Measurements from ENCODE around the gene EXOC4.

Gene EXOC4

DNA sequence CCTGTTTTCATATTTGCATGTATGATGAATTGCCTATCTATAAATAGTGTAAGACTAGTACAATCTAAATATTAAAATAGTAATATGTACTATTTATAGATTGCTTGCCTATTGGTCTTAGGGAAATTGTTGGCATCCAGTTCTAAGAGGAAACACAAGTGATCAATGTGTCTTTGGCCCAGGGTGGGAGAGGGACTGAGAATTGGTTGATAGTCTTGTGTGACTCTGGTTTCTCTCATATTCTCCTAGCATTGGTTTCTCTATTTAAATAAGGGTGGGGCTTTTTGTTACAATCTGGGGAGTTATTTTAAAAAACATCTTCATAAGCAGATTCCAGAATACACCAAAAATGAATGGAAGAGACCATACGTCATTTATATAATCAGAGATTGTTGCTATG, 250.1 kb downstream of the EXOC4 start:
- Histone ChIP-seq H3K27me3 (replicated peaks in 2 of 5; ENCODE audit: control insufficient read depth in 4 of 5, insufficient read depth in 5 of 5, low read length in 4 of 5) (no peaks in the 10 kb centered on the region), H3K36me3 (ENCODE audit: control insufficient read depth in 4 of 4, insufficient read depth in 4 of 4, low read length in 3 of 4) (no peaks in the 10 kb centered on the region), H3K4me1 (ENCODE audit: control extremely low read depth in 1 of 4, control insufficient read depth in 4 of 4, insufficient read depth in 4 of 4, low read length in 3 of 4) (no peaks in the 10 kb centered on the region), H3K27ac (ENCODE audit: insufficient read depth in 1 of 2, low read depth in 1 of 2, low read length in 2 of 2, poor library complexity in 1 of 2, severe bottlenecking in 2 of 2) (no peak overlapping the region), H3K9me3 (ENCODE audit: control extremely low read depth in 1 of 5, control insufficient read depth in 4 of 5, insufficient read depth in 2 of 5, low read depth in 1 of 5, low read length in 4 of 5) (no peaks in the 10 kb centered on the region), H3K4me3 (ENCODE audit: control insufficient read depth in 1 of 7, extremely low read depth in 1 of 7, insufficient read depth in 4 of 7, low read depth in 2 of 7, low read length in 6 of 7) (no peak overlapping the region)
- POLR2A ChIA-PET: no interaction called here
- no peak for DNase-seq
- CTCF ChIA-PET: no interaction called here
- 100% methylated on average over 1 of the region's 1 CpG for WGBS (ENCODE audit: insufficient coverage)

DNA sequence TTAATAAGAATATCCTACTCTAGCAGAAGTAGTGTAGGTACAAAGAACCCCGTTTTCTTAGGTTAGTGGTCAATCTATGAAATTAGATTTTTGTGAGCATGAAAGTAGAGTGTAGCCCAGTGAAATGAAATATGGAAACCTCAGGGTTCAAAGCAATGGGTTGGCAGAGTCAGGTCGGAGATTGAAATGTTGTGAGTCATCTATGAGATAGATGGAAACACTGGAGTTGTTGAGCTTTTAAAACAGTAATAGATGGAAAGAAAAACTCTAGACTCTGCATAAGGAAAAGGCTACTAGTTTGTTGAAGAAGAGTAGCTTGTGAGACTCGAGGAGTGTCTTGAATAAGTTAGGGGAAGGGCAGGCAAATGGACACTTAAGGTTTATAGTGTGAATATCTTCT, 251.9 kb downstream of the EXOC4 start:
- no peak overlapping the region for H3K4me3 ChIP-seq (ENCODE audit: control insufficient read depth in 1 of 7, extremely low read depth in 1 of 7, insufficient read depth in 4 of 7, low read depth in 2 of 7, low read length in 6 of 7)
- H3K36me3 ChIP-seq (ENCODE audit: control insufficient read depth in 4 of 4, insufficient read depth in 4 of 4, low read length in 3 of 4): no peaks in the 10 kb centered on the region
- POLR2A ChIA-PET: no interaction called here
- no peaks in the 10 kb centered on the region for H3K4me1 ChIP-seq (ENCODE audit: control extremely low read depth in 1 of 4, control insufficient read depth in 4 of 4, insufficient read depth in 4 of 4, low read length in 3 of 4)
- CTCF ChIA-PET: interaction anchor here (0.8 kb wide), 1 partner anchor 60 kb away, joined by 3 read pairs; no protein-coding TSS in a partner anchor
- 100% methylated on average over 2 of the region's 3 CpGs for WGBS (ENCODE audit: insufficient coverage)
- H3K27me3 ChIP-seq (replicated peaks in 2 of 5; ENCODE audit: control insufficient read depth in 4 of 5, insufficient read depth in 5 of 5, low read length in 4 of 5): no peaks in the 10 kb centered on the region
- H3K27ac ChIP-seq (ENCODE audit: insufficient read depth in 1 of 2, low read depth in 1 of 2, low read length in 2 of 2, poor library complexity in 1 of 2, severe bottlenecking in 2 of 2): no peak overlapping the region
- no peak for DNase-seq
- H3K9me3 ChIP-seq (ENCODE audit: control extremely low read depth in 1 of 5, control insufficient read depth in 4 of 5, insufficient read depth in 2 of 5, low read depth in 1 of 5, low read length in 4 of 5): no peaks in the 10 kb centered on the region

DNA sequence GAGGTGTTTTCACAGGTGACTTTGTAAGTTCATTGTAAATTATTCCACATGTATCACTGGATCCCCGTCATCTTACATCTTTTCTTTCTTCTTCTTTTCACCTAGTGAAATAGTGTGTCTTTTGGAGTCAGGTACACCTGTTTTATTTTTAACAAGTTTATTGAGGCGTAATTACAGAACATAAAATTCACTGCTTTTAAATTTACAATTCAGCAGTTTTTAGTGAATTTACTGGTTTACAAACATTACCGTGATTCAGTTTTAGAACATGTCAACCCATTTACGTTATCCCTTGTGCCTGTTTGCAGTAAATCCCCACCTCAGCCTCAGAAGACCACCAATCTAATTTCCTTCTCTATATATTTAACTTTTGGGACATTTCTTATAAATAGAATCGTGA, 256.9 kb downstream of the EXOC4 start:
- DNase-seq: no peak
- ChIA-PET POLR2A (no interaction called here), CTCF (no interaction called here)
- peaks cover 0 to 6% (median 0%) of the 10 kb centered on the region in 4 experiments for H3K36me3 ChIP-seq (ENCODE audit: control insufficient read depth in 4 of 4, insufficient read depth in 4 of 4, low read length in 3 of 4)
- H3K4me1 ChIP-seq (ENCODE audit: control extremely low read depth in 1 of 4, control insufficient read depth in 4 of 4, insufficient read depth in 4 of 4, low read length in 3 of 4): no peaks in the 10 kb centered on the region
- H3K9me3 ChIP-seq (ENCODE audit: control extremely low read depth in 1 of 5, control insufficient read depth in 4 of 5, insufficient read depth in 2 of 5, low read depth in 1 of 5, low read length in 4 of 5): peaks cover 0 to 7% (median 0%) of the 10 kb centered on the region in 5 experiments
- no peaks in the 10 kb centered on the region for H3K27me3 ChIP-seq (replicated peaks in 2 of 5; ENCODE audit: control insufficient read depth in 4 of 5, insufficient read depth in 5 of 5, low read length in 4 of 5)
- H3K4me3 ChIP-seq (ENCODE audit: control insufficient read depth in 1 of 7, extremely low read depth in 1 of 7, insufficient read depth in 4 of 7, low read depth in 2 of 7, low read length in 6 of 7): no peak overlapping the region
- H3K27ac ChIP-seq (ENCODE audit: insufficient read depth in 1 of 2, low read depth in 1 of 2, low read length in 2 of 2, poor library complexity in 1 of 2, severe bottlenecking in 2 of 2): no peak overlapping the region
- WGBS (ENCODE audit: insufficient coverage): 94% methylated on average over 2 of the region's 5 CpGs

DNA sequence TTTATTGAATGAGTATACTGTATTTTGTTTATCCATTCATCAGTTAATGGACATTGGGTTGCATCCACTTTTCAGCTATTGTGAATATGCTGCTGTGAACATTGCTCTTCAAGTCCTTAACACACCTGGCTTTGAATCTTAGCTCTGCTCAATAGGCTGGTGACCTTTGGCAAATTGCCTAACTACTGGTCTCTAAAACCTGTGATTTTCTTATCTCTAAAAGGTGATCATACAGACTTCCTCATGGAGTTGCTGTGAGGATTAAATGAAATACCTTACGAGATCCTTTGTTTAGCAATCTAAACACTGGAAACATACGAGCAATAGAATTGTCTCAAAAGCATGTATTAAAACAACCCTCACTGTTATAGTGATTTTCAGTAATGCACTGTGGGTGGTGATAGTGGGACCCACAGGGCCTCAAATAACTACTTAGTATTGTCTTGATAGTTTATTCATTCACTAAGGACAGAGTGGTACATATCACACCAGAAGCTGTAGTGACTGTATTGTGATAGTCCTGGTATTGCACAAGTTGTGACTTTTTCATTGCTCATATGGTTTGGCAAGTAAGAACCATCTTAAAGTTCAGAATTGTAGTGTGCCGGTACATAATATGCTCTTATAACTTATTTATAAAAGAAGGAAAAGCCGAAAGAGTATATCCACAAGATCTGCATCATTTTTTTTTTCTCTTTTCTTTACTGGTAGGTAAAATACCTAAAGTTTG, 257.6 kb downstream of the EXOC4 start:
- no peaks in the 10 kb centered on the region for H3K27me3 ChIP-seq (replicated peaks in 2 of 5; ENCODE audit: control insufficient read depth in 4 of 5, insufficient read depth in 5 of 5, low read length in 4 of 5)
- peaks cover 0 to 7% (median 0%) of the 10 kb centered on the region in 5 experiments for H3K9me3 ChIP-seq (ENCODE audit: control extremely low read depth in 1 of 5, control insufficient read depth in 4 of 5, insufficient read depth in 2 of 5, low read depth in 1 of 5, low read length in 4 of 5)
- H3K36me3 ChIP-seq (ENCODE audit: control insufficient read depth in 4 of 4, insufficient read depth in 4 of 4, low read length in 3 of 4): peaks cover 0 to 6% (median 0%) of the 10 kb centered on the region in 4 experiments
- no peaks in the 10 kb centered on the region for H3K4me1 ChIP-seq (ENCODE audit: control extremely low read depth in 1 of 4, control insufficient read depth in 4 of 4, insufficient read depth in 4 of 4, low read length in 3 of 4)
- ChIA-PET CTCF (no interaction called here), POLR2A (no interaction called here)
- H3K4me3 ChIP-seq (ENCODE audit: control insufficient read depth in 1 of 7, extremely low read depth in 1 of 7, insufficient read depth in 4 of 7, low read depth in 2 of 7, low read length in 6 of 7): no peak overlapping the region
- no peak for DNase-seq
- WGBS (ENCODE audit: insufficient coverage): no CpG with 5 or more reads among the region's 4 CpGs
- no peak overlapping the region for H3K27ac ChIP-seq (ENCODE audit: insufficient read depth in 1 of 2, low read depth in 1 of 2, low read length in 2 of 2, poor library complexity in 1 of 2, severe bottlenecking in 2 of 2)

DNA sequence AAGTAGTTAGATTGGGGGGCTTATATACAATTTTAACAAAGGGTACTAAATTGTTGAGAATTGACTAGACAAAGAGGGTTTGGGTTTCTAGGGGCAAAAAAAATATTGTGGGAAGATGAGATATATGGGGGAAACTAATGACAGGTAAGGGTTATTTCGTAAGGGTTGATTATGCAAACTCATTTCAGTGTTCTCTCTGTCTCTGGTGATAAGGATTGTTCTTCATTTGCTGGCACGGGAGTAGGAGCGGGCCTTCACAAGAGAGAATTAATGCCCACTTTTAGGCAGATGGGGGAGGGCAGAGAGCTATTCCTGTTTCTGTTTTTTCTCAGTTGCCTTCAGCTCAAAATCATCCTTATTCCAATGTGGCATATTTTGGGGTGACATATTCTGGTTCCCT, 258.4 kb downstream of the EXOC4 start:
- ChIA-PET POLR2A (no interaction called here), CTCF (no interaction called here)
- no peak for DNase-seq
- peaks cover 0 to 7% (median 0%) of the 10 kb centered on the region in 5 experiments for H3K9me3 ChIP-seq (ENCODE audit: control extremely low read depth in 1 of 5, control insufficient read depth in 4 of 5, insufficient read depth in 2 of 5, low read depth in 1 of 5, low read length in 4 of 5)
- H3K36me3 ChIP-seq (ENCODE audit: control insufficient read depth in 4 of 4, insufficient read depth in 4 of 4, low read length in 3 of 4): peaks cover 0 to 6% (median 0%) of the 10 kb centered on the region in 4 experiments
- no CpG with 5 or more reads among the region's 3 CpGs for WGBS (ENCODE audit: insufficient coverage)
- no peaks in the 10 kb centered on the region for H3K27me3 ChIP-seq (replicated peaks in 2 of 5; ENCODE audit: control insufficient read depth in 4 of 5, insufficient read depth in 5 of 5, low read length in 4 of 5)
- H3K4me1 ChIP-seq (ENCODE audit: control extremely low read depth in 1 of 4, control insufficient read depth in 4 of 4, insufficient read depth in 4 of 4, low read length in 3 of 4): no peaks in the 10 kb centered on the region
- H3K27ac ChIP-seq (ENCODE audit: insufficient read depth in 1 of 2, low read depth in 1 of 2, low read length in 2 of 2, poor library complexity in 1 of 2, severe bottlenecking in 2 of 2): no peak overlapping the region
- no peak overlapping the region for H3K4me3 ChIP-seq (ENCODE audit: control insufficient read depth in 1 of 7, extremely low read depth in 1 of 7, insufficient read depth in 4 of 7, low read depth in 2 of 7, low read length in 6 of 7)

DNA sequence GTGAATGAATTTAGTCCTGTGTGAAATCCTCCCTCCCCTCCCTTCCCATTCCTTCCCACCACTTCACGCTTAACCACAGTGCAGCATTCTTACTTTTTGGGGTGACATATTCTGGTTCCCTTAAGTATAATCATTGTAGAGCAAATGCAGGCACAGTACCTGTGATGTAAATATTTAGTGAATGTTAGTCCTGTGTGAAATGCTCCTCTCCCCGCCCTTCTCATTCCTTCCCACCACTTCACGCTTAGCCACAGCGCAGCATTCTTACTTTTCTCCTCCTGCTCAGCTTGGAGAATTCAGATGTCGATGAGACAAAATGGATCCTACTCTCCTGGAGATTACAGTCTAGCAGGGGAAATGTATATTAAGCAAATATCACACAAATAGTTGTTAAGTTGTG, 258.8 kb downstream of the EXOC4 start:
- Histone ChIP-seq H3K36me3 (ENCODE audit: control insufficient read depth in 4 of 4, insufficient read depth in 4 of 4, low read length in 3 of 4) (peaks cover 0 to 6% (median 0%) of the 10 kb centered on the region in 4 experiments), H3K27me3 (replicated peaks in 2 of 5; ENCODE audit: control insufficient read depth in 4 of 5, insufficient read depth in 5 of 5, low read length in 4 of 5) (no peaks in the 10 kb centered on the region), H3K27ac (ENCODE audit: insufficient read depth in 1 of 2, low read depth in 1 of 2, low read length in 2 of 2, poor library complexity in 1 of 2, severe bottlenecking in 2 of 2) (no peak overlapping the region), H3K4me1 (ENCODE audit: control extremely low read depth in 1 of 4, control insufficient read depth in 4 of 4, insufficient read depth in 4 of 4, low read length in 3 of 4) (no peaks in the 10 kb centered on the region), H3K9me3 (ENCODE audit: control extremely low read depth in 1 of 5, control insufficient read depth in 4 of 5, insufficient read depth in 2 of 5, low read depth in 1 of 5, low read length in 4 of 5) (peaks cover 0 to 7% (median 0%) of the 10 kb centered on the region in 5 experiments), H3K4me3 (ENCODE audit: control insufficient read depth in 1 of 7, extremely low read depth in 1 of 7, insufficient read depth in 4 of 7, low read depth in 2 of 7, low read length in 6 of 7) (no peak overlapping the region)
- ChIA-PET CTCF (no interaction called here), POLR2A (no interaction called here)
- DNase-seq: no peak
- WGBS (ENCODE audit: insufficient coverage): no CpG with 5 or more reads among the region's 5 CpGs

DNA sequence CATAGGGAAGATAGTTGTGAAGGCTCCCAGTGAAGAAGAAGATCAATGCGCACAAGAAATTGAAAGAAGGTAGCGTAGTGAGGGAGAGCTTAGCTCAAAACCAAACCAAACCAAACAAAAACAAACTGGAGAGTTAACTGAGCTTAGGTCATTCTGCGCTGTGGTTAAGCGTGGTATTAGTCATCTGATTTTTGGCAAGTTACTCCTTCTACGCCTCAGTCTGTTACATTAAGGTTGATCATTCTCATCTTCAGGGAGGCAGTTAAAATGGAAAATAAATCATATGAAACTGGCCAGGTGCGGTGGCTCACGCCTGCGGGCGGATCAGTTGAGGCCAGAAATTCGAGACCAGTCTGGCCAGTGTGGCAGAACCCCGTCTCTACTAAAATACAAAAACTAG, 259.7 kb downstream of the EXOC4 start:
- DNase-seq: no peak
- Histone ChIP-seq H3K36me3 (ENCODE audit: control insufficient read depth in 4 of 4, insufficient read depth in 4 of 4, low read length in 3 of 4) (peaks cover 0 to 6% (median 0%) of the 10 kb centered on the region in 4 experiments), H3K4me1 (ENCODE audit: control extremely low read depth in 1 of 4, control insufficient read depth in 4 of 4, insufficient read depth in 4 of 4, low read length in 3 of 4) (no peaks in the 10 kb centered on the region), H3K27ac (ENCODE audit: insufficient read depth in 1 of 2, low read depth in 1 of 2, low read length in 2 of 2, poor library complexity in 1 of 2, severe bottlenecking in 2 of 2) (no peak overlapping the region), H3K27me3 (replicated peaks in 2 of 5; ENCODE audit: control insufficient read depth in 4 of 5, insufficient read depth in 5 of 5, low read length in 4 of 5) (no peaks in the 10 kb centered on the region), H3K9me3 (ENCODE audit: control extremely low read depth in 1 of 5, control insufficient read depth in 4 of 5, insufficient read depth in 2 of 5, low read depth in 1 of 5, low read length in 4 of 5) (peaks cover 0 to 7% (median 0%) of the 10 kb centered on the region in 5 experiments), H3K4me3 (ENCODE audit: control insufficient read depth in 1 of 7, extremely low read depth in 1 of 7, insufficient read depth in 4 of 7, low read depth in 2 of 7, low read length in 6 of 7) (no peak overlapping the region)
- CTCF ChIA-PET: no interaction called here
- POLR2A ChIA-PET: no interaction called here
- 94% methylated on average over 7 of the region's 11 CpGs for WGBS (ENCODE audit: insufficient coverage)
